Measurements from ENCODE around the gene GPR37L1. TPM values are rescaled to one million over a fixed set of nuclear protein-coding genes. Genes with fewer than 3 reads are reported as not detected.

The GPR37L1 gene
- total and polyA plus RNA-seq, 2 of the 8 experiments (the other 6 are each of a cell fraction or from before 2014, with no cell fraction given) = 0.13 to 0.23 TPM

DNA sequence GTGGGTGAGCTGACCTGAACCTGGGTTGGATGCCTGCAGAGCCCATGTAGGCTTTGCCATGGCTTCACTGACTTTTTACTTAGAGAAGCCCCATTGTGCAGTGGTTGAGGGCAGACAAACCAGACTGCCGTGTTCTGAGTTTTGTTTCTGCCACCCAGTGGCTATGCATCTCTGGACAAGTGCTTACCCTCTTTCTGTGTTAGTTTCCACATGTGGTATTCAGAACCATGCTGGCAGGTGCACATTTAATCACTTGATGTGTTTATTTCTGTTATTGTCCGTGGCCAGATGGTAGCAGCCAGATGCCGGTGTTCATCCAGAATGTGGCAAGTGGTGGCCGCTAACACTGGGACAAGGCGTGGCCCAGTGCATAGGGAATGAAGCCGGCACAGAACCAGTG, 48.0 kb downstream of the GPR37L1 start:
- no peak overlapping the region for H2BK120ac ChIP-seq (replicated peaks; ENCODE audit: low read depth, low read length)
- H3K9me3 ChIP-seq (ENCODE audit: insufficient read depth in 2 of 2, low read depth in 1 of 2, low read length in 1 of 2) = no peaks in the 10 kb centered on the region
- no peak overlapping the region for H2BK15ac ChIP-seq (ENCODE audit: low read length)
- H4K20me1 ChIP-seq (replicated peaks in 1 of 2; ENCODE audit: control insufficient read depth in 1 of 2, insufficient read depth in 2 of 2, low read length in 2 of 2) = no peaks in the 10 kb centered on the region
- DNase-seq (ENCODE audit: low read depth in 1 of 2, low spot score in 2 of 2) (no peak), FAIRE-seq (no peak)
- CTCF ChIA-PET (ENCODE audit: partially characterized antibody) = interaction anchor here (0.8 to 10.1 kb wide), 4 partner anchors 9 to 15 kb away, joined by 3 to 77 read pairs (median 4); no protein-coding TSS in a partner anchor
- H3K23me2 ChIP-seq (ENCODE audit: low read depth, low read length) = no peaks in the 10 kb centered on the region
- no peak overlapping the region for H2BK20ac ChIP-seq (ENCODE audit: low read length)
- no peak overlapping the region for H3K4me3 ChIP-seq (ENCODE audit: extremely low read depth in 1 of 4, insufficient read depth in 2 of 4, low read depth in 3 of 4, low read length in 4 of 4)
- H3K36me3 ChIP-seq (ENCODE audit: control insufficient read depth in 2 of 4, insufficient read depth in 4 of 4, low read length in 3 of 4) = no peaks in the 10 kb centered on the region
- no peak overlapping the region for H3K56ac ChIP-seq (replicated peaks; ENCODE audit: insufficient read length, low read depth, low read length)
- H3K4me2 ChIP-seq (ENCODE audit: insufficient read depth in 1 of 2, low read depth in 2 of 2, low read length in 2 of 2) = no peak overlapping the region
- H3K79me1 ChIP-seq (ENCODE audit: low read depth, low read length) = no peaks in the 10 kb centered on the region
- H3K4me1 ChIP-seq (replicated peaks in 1 of 4; ENCODE audit: control insufficient read depth in 3 of 4, insufficient read depth in 4 of 4, low read length in 3 of 4) = peaks cover 0 to 5% (median 0%) of the 10 kb centered on the region in 4 experiments; a peak in 2 of 7 replicates
- no peak overlapping the region for H2BK5ac ChIP-seq (ENCODE audit: low read depth, low read length)
- no peak overlapping the region for H2BK12ac ChIP-seq (ENCODE audit: low read depth, low read length)
- no peaks in the 10 kb centered on the region for H3K79me2 ChIP-seq (ENCODE audit: control insufficient read depth in 1 of 2, insufficient read depth in 2 of 2, low read length in 2 of 2)
- H3K9ac ChIP-seq (replicated peaks in 1 of 4; ENCODE audit: extremely low read depth in 1 of 4, low read depth in 3 of 4, low read length in 3 of 4) = no peak overlapping the region
- 88% methylated on average over 6 of the region's 6 CpGs; no CpG with 5 or more reads in 1 of the 2 experiments for WGBS, 2 experiments (ENCODE audit: extremely low coverage in 1 of 2, insufficient coverage in 1 of 2, insufficient read length in 1 of 2, insufficient replicate concordance in 2 of 2, low coverage in 1 of 2, low lambda C conversion rate in 2 of 2, missing lambda C conversion rate in 1 of 2)
- H3K27ac ChIP-seq (ENCODE audit: low read depth, low read length) = no peak overlapping the region
- no peak overlapping the region for H3K4ac ChIP-seq (replicated peaks; ENCODE audit: insufficient read length, low read depth, low read length)
- H3K23ac ChIP-seq (ENCODE audit: insufficient read length) = no peak overlapping the region
- no peak overlapping the region for H4K8ac ChIP-seq (ENCODE audit: extremely low read depth, insufficient read depth, low read length)
- H3K14ac ChIP-seq (ENCODE audit: insufficient read length) = no peak overlapping the region
- H4K5ac ChIP-seq (ENCODE audit: insufficient read length, low read depth, low read length) = no peak overlapping the region
- no peak overlapping the region for H2AK5ac ChIP-seq (ENCODE audit: low read depth, low read length)
- TF ChIP-seq NRF1 (IDR thresholded peaks at IDR 0.05; ENCODE audit: low read depth, low read length) = no peak
- no peak for TF ChIP-seq RBBP5 (IDR thresholded peaks at IDR 0.05; ENCODE audit: borderline replicate concordance, low read depth, low read length)
- TF ChIP-seq MAFK (IDR thresholded peaks at IDR 0.05; ENCODE audit: low read depth, low read length) = no peak
- no peak for TF ChIP-seq HDAC2 (IDR thresholded peaks at IDR 0.05; ENCODE audit: borderline replicate concordance in 1 of 2, low read depth in 2 of 2, low read length in 2 of 2)
- TF ChIP-seq CBX5 (IDR thresholded peaks at IDR 0.05; ENCODE audit: low read depth, low read length) = no peak
- no peak overlapping the region for H3K18ac ChIP-seq (ENCODE audit: extremely low read depth, low read length)
- H2AFZ ChIP-seq (ENCODE audit: low read length) = no peak overlapping the region
- H3K27me3 ChIP-seq (replicated peaks in 1 of 4; ENCODE audit: control insufficient read depth in 3 of 4, extremely low read depth in 1 of 4, insufficient read depth in 3 of 4, low read length in 3 of 4) = no peaks in the 10 kb centered on the region
- H4K91ac ChIP-seq (replicated peaks; ENCODE audit: insufficient read length, low read length) = no peak overlapping the region
- POLR2A ChIA-PET (ENCODE audit: partially characterized antibody) = interaction anchor here (0.8 kb wide), 1 partner anchor 26 kb away, joined by 3 read pairs; the partner anchor contains the start of gene ARL8A
